NCI-H1436 (cell line): ENCODE measurements around the gene TMEM121.
"Not testable (repeated sequence)": the region's sequence is repeated elsewhere in the genome, so short reads cannot be mapped to it uniquely, and the experiment has no call there.

ENCODE experiments used
- DNase-seq: peaks from one replicate; lab custom pipeline; 2025; lab: John Stamatoyannopoulos, UW

TMEM121 gene

GRCh38 chr14:105528586-105529318, 2.4 kb downstream of the TMEM121 start:
- DNase-seq, result no peak

GRCh38 chr14:105529319-105529568, 2.9 kb downstream of the TMEM121 start:
- no peak for DNase-seq

- no peak for DNase-seq
Measured at GRCh38 chr14:105529569-105530284, 3.3 kb downstream of the TMEM121 start.

- no peak for DNase-seq
Measured at GRCh38 chr14:105530285-105531087, 4.1 kb downstream of the TMEM121 start.

- DNase-seq, result no peak
Measured at GRCh38 chr14:105531088-105531893, 4.9 kb downstream of the TMEM121 start.

- DNase-seq, result no peak
Measured at GRCh38 chr14:105531894-105532623, 5.7 kb downstream of the TMEM121 start.

GRCh38 chr14:105532735-105533141, 6.4 kb downstream of the TMEM121 start:
- DNase-seq, result no peak

- no peak for DNase-seq
Measured at GRCh38 chr14:105533391-105533790, 7.0 kb downstream of the TMEM121 start.

- DNase-seq, result no peak
Measured at GRCh38 chr14:105533811-105534498, 7.6 kb downstream of the TMEM121 start.

GRCh38 chr14:105534586-105534985, 8.2 kb downstream of the TMEM121 start:
- no peak for DNase-seq

- no peak for DNase-seq
Measured at GRCh38 chr14:105536051-105536450, 9.7 kb downstream of the TMEM121 start.

GRCh38 chr14:105536691-105537579, 10.6 kb downstream of the TMEM121 start:
- DNase-seq, result no peak

- DNase-seq, result peak; percentile 29
Measured at GRCh38 chr14:105537580-105538474, 11.4 kb downstream of the TMEM121 start.

- no peak for DNase-seq
Measured at GRCh38 chr14:105538481-105539049, 12.2 kb downstream of the TMEM121 start.

- no peak for DNase-seq
Measured at GRCh38 chr14:105540811-105541210, 14.4 kb downstream of the TMEM121 start.

- no peak for DNase-seq
Measured at GRCh38 chr14:105541218-105541875, 15.0 kb downstream of the TMEM121 start.

GRCh38 chr14:105545676-105546075, 19.3 kb downstream of the TMEM121 start:
- not testable (repeated sequence) for DNase-seq

- DNase-seq, result not testable (repeated sequence)
Measured at GRCh38 chr14:105546410-105546809, 20.0 kb downstream of the TMEM121 start.
